Retinal pigment epithelial cell (primary cell): ENCODE data around the gene HPS1.

ENCODE experiments used
- DNase-seq: peaks from one replicate; pipeline ENCODE4 v3.0.0-alpha.2; 2010; ENCODE audit warnings: low read depth
- H3K4me3 ChIP-seq: 2 replicates; pipeline ENCODE4 v1.5.1; 2011; ENCODE audit warnings: mild to moderate bottlenecking, low read length, control low read depth, moderate library complexity
- CTCF ChIP-seq: conservative IDR thresholded peaks from 2 replicates; pipeline ENCODE4 v1.5.1; 2011; ENCODE audit warnings: low read depth, low read length, control low read depth, inconsistent platforms

The HPS1 gene

GRCh38 chr10:98411768-98412167, 35.0 kb downstream of the HPS1 start:
- no peak for TF ChIP-seq CTCF
- no peak for DNase-seq
- no peak overlapping the region for H3K4me3 ChIP-seq

- no peak for DNase-seq
- H3K4me3 ChIP-seq: no peak overlapping the region
Measured at GRCh38 chr10:98411166-98411565, 35.6 kb downstream of the HPS1 start.

GRCh38 chr10:98410759-98411158, 36.0 kb downstream of the HPS1 start:
- DNase-seq: no peak
- no peak overlapping the region for H3K4me3 ChIP-seq
- TF ChIP-seq CTCF: no peak

More at GRCh38 chr10:98411166-98411565, 35.6 kb downstream of the HPS1 start:
- no peak for TF ChIP-seq CTCF

GRCh38 chr10:98410135-98410743, 36.5 kb downstream of the HPS1 start:
- no peak for DNase-seq
- TF ChIP-seq CTCF: no peak
- no peak overlapping the region for H3K4me3 ChIP-seq

GRCh38 chr10:98408799-98409198, 37.9 kb downstream of the HPS1 start:
- no peak overlapping the region for H3K4me3 ChIP-seq
- DNase-seq: no peak
- no peak for TF ChIP-seq CTCF

GRCh38 chr10:98407744-98408241, 38.9 kb downstream of the HPS1 start:
- H3K4me3 ChIP-seq: no peak overlapping the region
- TF ChIP-seq CTCF: no peak
- no peak for DNase-seq

- TF ChIP-seq CTCF: no peak
- no peak overlapping the region for H3K4me3 ChIP-seq
- DNase-seq: no peak
Measured at GRCh38 chr10:98407017-98407743, 39.6 kb downstream of the HPS1 start.
